Measurements from ENCODE around the gene TBC1D1. TPM values are rescaled to one million over a fixed set of nuclear protein-coding genes. Genes with fewer than 3 reads are reported as not detected.

TBC1D1 gene
- total RNA-seq, 1 experiment from 2014 or later = 36.0 TPM

- no peak for DNase-seq (ENCODE audit: unreplicated experiment)
- BruUV-seq (replicated peaks) = no TSS peak
- H3K27me3 Mint-ChIP-seq (ENCODE audit: insufficient read depth, unreplicated experiment) = no peaks in the 10 kb centered on the region
- H3K4me1 Mint-ChIP-seq (ENCODE audit: insufficient read depth, unreplicated experiment) = peaks cover 8% of the 10 kb centered on the region
- H3K36me3 Mint-ChIP-seq (ENCODE audit: insufficient read depth, unreplicated experiment) = peaks cover 6% of the 10 kb centered on the region
- no peak overlapping the region for H3K4me3 Mint-ChIP-seq (ENCODE audit: unreplicated experiment)
- H3K27ac Mint-ChIP-seq (ENCODE audit: low read depth, unreplicated experiment) = no peak overlapping the region
- TF ChIP-seq CTCF (IDR thresholded peaks at IDR 0.05; ENCODE audit: unreplicated experiment) = no peak
- intact Hi-C loops (cut with micrococcal nuclease) = no loop called here
- ChIA-PET CTCF (interaction anchor here (0.7 to 1.0 kb wide), 2 partner anchors 195 to 199 kb away, joined by 3 read pairs; no protein-coding TSS in a partner anchor), POLR2A (interaction anchor here (0.8 to 1.0 kb wide), 2 partner anchors 22 to 28 kb away, joined by 3 to 4 read pairs; no protein-coding TSS in a partner anchor)
- no peaks in the 10 kb centered on the region for H3K9me3 Mint-ChIP-seq (ENCODE audit: unreplicated experiment)
Observed at GRCh38 chr4:38003102-38003501, 112.2 kb downstream of the TBC1D1 start.

GRCh38 chr4:38003628-38004027 is 112.7 kb downstream of the TBC1D1 start:
- ChIA-PET CTCF (interaction anchor here (0.7 to 1.0 kb wide), 2 partner anchors 196 to 200 kb away, joined by 3 read pairs; no protein-coding TSS in a partner anchor), POLR2A (interaction anchor here (0.8 to 1.0 kb wide), 2 partner anchors 22 to 27 kb away, joined by 3 to 4 read pairs; no protein-coding TSS in a partner anchor)
- Mint-ChIP-seq H3K4me1 (ENCODE audit: insufficient read depth, unreplicated experiment) (peaks cover 8% of the 10 kb centered on the region), H3K4me3 (ENCODE audit: unreplicated experiment) (no peak overlapping the region), H3K36me3 (ENCODE audit: insufficient read depth, unreplicated experiment) (peaks cover 6% of the 10 kb centered on the region), H3K27me3 (ENCODE audit: insufficient read depth, unreplicated experiment) (no peaks in the 10 kb centered on the region), H3K9me3 (ENCODE audit: unreplicated experiment) (no peaks in the 10 kb centered on the region), H3K27ac (ENCODE audit: low read depth, unreplicated experiment) (no peak overlapping the region)
- intact Hi-C loops (cut with micrococcal nuclease) = no loop called here
- DNase-seq (ENCODE audit: unreplicated experiment) = no peak
- no TSS peak for BruUV-seq (replicated peaks)
- TF ChIP-seq CTCF (IDR thresholded peaks at IDR 0.05; ENCODE audit: unreplicated experiment) = no peak

DNA sequence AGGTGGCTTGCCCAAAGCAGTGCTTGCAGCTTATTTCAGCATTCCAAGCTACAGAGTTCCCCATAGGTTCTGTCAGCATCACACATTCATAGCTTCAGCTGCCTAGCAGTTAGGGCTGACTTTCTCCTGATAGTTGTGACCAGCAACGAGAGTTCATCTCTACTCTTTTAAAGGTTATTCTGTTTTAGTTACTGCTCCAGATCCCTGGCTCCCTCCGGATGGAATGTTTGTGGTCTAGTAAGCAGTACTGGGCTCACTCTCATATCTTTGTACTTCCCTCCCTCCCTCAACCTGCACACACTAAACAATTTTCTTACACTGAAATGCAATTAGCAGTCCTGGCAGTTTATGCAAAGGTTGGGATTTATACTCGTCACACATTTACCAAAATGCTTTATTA is 113.2 kb downstream of the TBC1D1 start:
- POLR2A ChIA-PET = interaction anchor here (0.7 to 0.8 kb wide), 2 partner anchors 27 to 1883 kb away, joined by 3 read pairs; no protein-coding TSS in a partner anchor
- BruUV-seq (replicated peaks) = no TSS peak
- CTCF ChIA-PET = interaction anchor here (0.7 to 1.0 kb wide), 2 partner anchors 196 to 200 kb away, joined by 3 read pairs; no protein-coding TSS in a partner anchor

DNA sequence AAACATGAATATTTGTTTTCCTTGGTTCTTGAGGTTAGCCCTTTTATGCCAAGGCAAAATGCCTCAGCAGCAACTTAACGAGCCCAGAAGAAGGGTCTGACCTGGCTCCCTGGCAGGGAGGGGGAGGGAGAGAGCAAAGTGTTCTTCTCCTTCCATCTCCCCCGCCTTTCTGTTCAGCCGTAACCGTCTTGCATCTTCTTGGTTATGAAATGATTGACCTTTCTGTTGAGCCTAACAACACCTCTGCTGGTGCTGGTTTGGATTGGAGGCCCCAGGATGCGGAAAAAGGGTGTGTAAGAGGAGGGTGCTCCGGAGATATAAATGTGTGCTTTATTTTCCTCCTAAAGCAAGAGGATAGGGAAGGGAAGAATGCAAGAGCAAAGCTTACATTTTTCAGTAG is 114.0 kb downstream of the TBC1D1 start:
- CTCF ChIA-PET = no interaction called here
- no peak overlapping the region for H3K27ac Mint-ChIP-seq (ENCODE audit: low read depth, unreplicated experiment)

More for the DNA sequence above, 113.2 kb downstream of the TBC1D1 start:
- Mint-ChIP-seq H3K4me1 (ENCODE audit: insufficient read depth, unreplicated experiment) (peaks cover 8% of the 10 kb centered on the region), H3K27me3 (ENCODE audit: insufficient read depth, unreplicated experiment) (no peaks in the 10 kb centered on the region), H3K36me3 (ENCODE audit: insufficient read depth, unreplicated experiment) (peaks cover 6% of the 10 kb centered on the region), H3K27ac (ENCODE audit: low read depth, unreplicated experiment) (no peak overlapping the region), H3K4me3 (ENCODE audit: unreplicated experiment) (no peak overlapping the region), H3K9me3 (ENCODE audit: unreplicated experiment) (no peaks in the 10 kb centered on the region)
- intact Hi-C loops (cut with micrococcal nuclease) = no loop called here
- TF ChIP-seq CTCF (IDR thresholded peaks at IDR 0.05; ENCODE audit: unreplicated experiment) = no peak
- no peak for DNase-seq (ENCODE audit: unreplicated experiment)

More for the DNA sequence above, 114.0 kb downstream of the TBC1D1 start:
- Mint-ChIP-seq H3K4me1 (ENCODE audit: insufficient read depth, unreplicated experiment) (peaks cover 8% of the 10 kb centered on the region), H3K4me3 (ENCODE audit: unreplicated experiment) (no peak overlapping the region), H3K27me3 (ENCODE audit: insufficient read depth, unreplicated experiment) (no peaks in the 10 kb centered on the region), H3K9me3 (ENCODE audit: unreplicated experiment) (no peaks in the 10 kb centered on the region), H3K36me3 (ENCODE audit: insufficient read depth, unreplicated experiment) (peaks cover 6% of the 10 kb centered on the region)
- TF ChIP-seq CTCF (IDR thresholded peaks at IDR 0.05; ENCODE audit: unreplicated experiment) = no peak
- BruUV-seq (replicated peaks) = no TSS peak
- intact Hi-C loops (cut with micrococcal nuclease) = no loop called here
- POLR2A ChIA-PET = interaction anchor here (0.7 to 0.8 kb wide), 2 partner anchors 10 to 1884 kb away, joined by 3 to 4 read pairs; no protein-coding TSS in a partner anchor
- no peak for DNase-seq (ENCODE audit: unreplicated experiment)
